Smooth muscle cell (in vitro differentiated cells): Measurements from ENCODE around the gene SLIT3. TPM values are rescaled to one million over a fixed set of nuclear protein-coding genes. Genes with fewer than 3 reads are reported as not detected.

ENCODE experiments used
- DNase-seq: peaks from one replicate; lab custom pipeline; 2025; ENCODE audit not compliant: unreplicated experiment; lab: John Stamatoyannopoulos, UW
- H2AFZ ChIP-seq: fragments of 200-600 bp; sonication (generic); 2 replicates; pipeline ENCODE4 v1.6.0; 2016; ENCODE audit warnings: antibody characterized with exemption, low read depth, mild to moderate bottlenecking
- H3F3A ChIP-seq: fragments of 200-600 bp; sonication (generic); 2 replicates; pipeline ENCODE4 v1.6.0; 2017; ENCODE audit warnings: antibody characterized with exemption, low read depth
- H3K27ac ChIP-seq: fragments of 200-600 bp; sonication (generic); 2 replicates; pipeline ENCODE4 v1.5.1; 2016; ENCODE audit warnings: low read depth, mild to moderate bottlenecking
- H3K27me3 ChIP-seq: fragments of 200-600 bp; sonication (generic); 2 replicates; pipeline ENCODE4 v1.6.1; 2016; ENCODE audit warnings: low read depth, mild to moderate bottlenecking
- H3K36me3 ChIP-seq: fragments of 200-600 bp; sonication (generic); 2 replicates; pipeline ENCODE4 v1.5.1; 2016; ENCODE audit warnings: low read depth
- H3K4me1 ChIP-seq: fragments of 200-600 bp; sonication (generic); 2 replicates; pipeline ENCODE4 v1.5.1; 2016; ENCODE audit warnings: low read depth
- H3K4me2 ChIP-seq: fragments of 200-600 bp; sonication (generic); 2 replicates; pipeline ENCODE4 v1.6.0; 2016; ENCODE audit warnings: mild to moderate bottlenecking
- H3K4me3 ChIP-seq: fragments of 200-600 bp; sonication (generic); 2 replicates; pipeline ENCODE4 v1.5.1; 2016; ENCODE audit warnings: mild to moderate bottlenecking
- H3K79me2 ChIP-seq: fragments of 200-600 bp; sonication (generic); 2 replicates; pipeline ENCODE4 v1.6.0; 2016; ENCODE audit warnings: low read depth, mild to moderate bottlenecking
- H3K9ac ChIP-seq: fragments of 200-600 bp; sonication (generic); 2 replicates; pipeline ENCODE4 v1.6.0; 2016; ENCODE audit warnings: low read depth
- H3K9me3 ChIP-seq: fragments of 200-600 bp; sonication (generic); replicated peaks from 2 replicates; pipeline ENCODE4 v1.5.1; 2016; ENCODE audit warnings: low read depth
- H4K20me1 ChIP-seq: fragments of 200-600 bp; sonication (generic); 2 replicates; pipeline ENCODE4 v1.6.0; 2016; ENCODE audit warnings: low read depth
- WGBS: methylation state at CpG from one replicate; pipeline ENCODE4 v1.1.7; 2016; ENCODE audit warnings: low lambda C conversion rate; 5-methylcytosine and 5-hydroxymethylcytosine counted together
- polyA plus RNA-seq: library from polyadenylated mRNA; unstranded; fragments of >200 nt; fragmentation: Nextera tagmentation; extraction: Ambion mirVana; gene quantifications from 2 replicates; pipeline ENCODE4 v1.2.1, GENCODE V29; 2016
- total RNA-seq: library from RNA; depleted of rRNA; stranded (reverse); fragments of >200 nt; gene quantifications from 2 replicates; pipeline ENCODE4 v1.2.3, GENCODE V29; 2014
- TF ChIP-seq, protein P1 (sequence below): fragments of 200-600 bp; sonication (generic); IDR thresholded peaks from 2 replicates; pipeline ENCODE4 v1.5.1; 2017; ENCODE audit warnings: borderline replicate concordance, mild to moderate bottlenecking, antibody characterized with exemption; ENCODE audit not compliant: insufficient read depth, poor library complexity, severe bottlenecking

The SLIT3 gene
- total and polyA plus RNA-seq, 2 experiments from 2014 or later: 25.4 to 29.5 TPM

DNA sequence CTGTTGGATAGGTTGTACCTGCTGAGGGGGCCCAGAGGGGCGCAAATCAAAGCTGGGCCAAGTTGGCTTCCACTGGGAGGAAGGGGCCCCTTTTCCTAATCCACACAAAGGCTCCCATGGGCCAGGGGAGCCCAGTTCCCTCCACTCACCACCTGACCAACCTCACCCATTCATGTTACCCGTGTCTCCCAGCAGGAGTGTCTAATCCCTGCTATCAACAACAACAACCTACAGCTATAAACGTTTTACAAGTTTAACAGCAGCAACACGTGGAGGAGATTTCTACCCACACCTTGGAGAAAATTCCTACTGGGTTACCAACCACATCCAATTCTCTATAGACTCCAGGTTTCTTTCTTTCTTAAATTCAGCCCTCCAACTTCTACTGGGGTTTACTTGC, 216.2 kb downstream of the SLIT3 start:
- WGBS: 61% methylated on average over 4 of the region's 4 CpGs
- Histone ChIP-seq H3K27ac (no peak overlapping the region), H3K4me1 (peaks cover 34% of the 10 kb centered on the region), H2AFZ (no peak overlapping the region), H3K9ac (no peak overlapping the region), H3K27me3 (no peaks in the 10 kb centered on the region), H3K4me3 (no peak overlapping the region), H3K36me3 (no peaks in the 10 kb centered on the region), H3F3A (no peaks in the 10 kb centered on the region), H3K4me2 (no peak overlapping the region), H3K79me2 (no peaks in the 10 kb centered on the region), H3K9me3 (no peaks in the 10 kb centered on the region), H4K20me1 (peaks cover 13% of the 10 kb centered on the region)
- TF ChIP-seq, protein P1, sequence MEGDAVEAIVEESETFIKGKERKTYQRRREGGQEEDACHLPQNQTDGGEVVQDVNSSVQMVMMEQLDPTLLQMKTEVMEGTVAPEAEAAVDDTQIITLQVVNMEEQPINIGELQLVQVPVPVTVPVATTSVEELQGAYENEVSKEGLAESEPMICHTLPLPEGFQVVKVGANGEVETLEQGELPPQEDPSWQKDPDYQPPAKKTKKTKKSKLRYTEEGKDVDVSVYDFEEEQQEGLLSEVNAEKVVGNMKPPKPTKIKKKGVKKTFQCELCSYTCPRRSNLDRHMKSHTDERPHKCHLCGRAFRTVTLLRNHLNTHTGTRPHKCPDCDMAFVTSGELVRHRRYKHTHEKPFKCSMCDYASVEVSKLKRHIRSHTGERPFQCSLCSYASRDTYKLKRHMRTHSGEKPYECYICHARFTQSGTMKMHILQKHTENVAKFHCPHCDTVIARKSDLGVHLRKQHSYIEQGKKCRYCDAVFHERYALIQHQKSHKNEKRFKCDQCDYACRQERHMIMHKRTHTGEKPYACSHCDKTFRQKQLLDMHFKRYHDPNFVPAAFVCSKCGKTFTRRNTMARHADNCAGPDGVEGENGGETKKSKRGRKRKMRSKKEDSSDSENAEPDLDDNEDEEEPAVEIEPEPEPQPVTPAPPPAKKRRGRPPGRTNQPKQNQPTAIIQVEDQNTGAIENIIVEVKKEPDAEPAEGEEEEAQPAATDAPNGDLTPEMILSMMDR: no peak
- DNase-seq: no peak

DNA sequence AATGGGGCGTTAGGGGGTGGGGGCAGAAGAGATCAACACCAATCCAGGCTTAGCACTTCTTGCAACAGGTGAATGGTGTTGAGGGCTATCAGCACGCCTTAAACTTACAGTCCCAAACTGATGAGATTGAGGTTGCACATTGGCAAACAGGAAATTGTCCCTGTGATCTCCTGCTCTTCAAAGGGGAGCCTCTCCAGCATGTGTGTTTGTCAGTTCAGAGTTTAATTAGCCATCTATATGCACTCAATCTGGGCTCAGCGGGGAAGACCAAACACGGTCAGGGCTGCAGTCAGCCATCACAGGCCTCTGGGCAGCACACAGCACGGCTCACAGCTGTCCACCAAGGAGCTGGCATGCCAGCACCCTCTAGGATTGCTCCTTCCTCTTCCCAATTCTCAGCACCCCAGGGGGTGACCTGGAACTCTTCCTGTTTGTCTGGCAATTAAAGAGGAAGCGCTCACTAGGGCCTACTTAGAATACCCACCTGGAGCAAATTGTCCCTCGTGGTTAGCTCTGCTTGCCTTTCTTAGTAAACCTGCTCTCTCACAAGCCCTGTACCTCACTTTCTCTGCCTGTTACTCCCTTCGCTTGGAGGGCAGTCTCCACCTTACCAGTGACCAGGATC, 217.4 kb downstream of the SLIT3 start:
- no peak overlapping the region for H3K4me2 ChIP-seq
- WGBS: 88% methylated on average over 8 of the region's 8 CpGs
- no peaks in the 10 kb centered on the region for H3F3A ChIP-seq
- no peak overlapping the region for H3K4me3 ChIP-seq
- peaks cover 13% of the 10 kb centered on the region for H4K20me1 ChIP-seq
- H3K27me3 ChIP-seq: no peaks in the 10 kb centered on the region
- no peak for DNase-seq
- H3K27ac ChIP-seq: no peak overlapping the region
- no peak overlapping the region for H2AFZ ChIP-seq
- H3K9me3 ChIP-seq: no peaks in the 10 kb centered on the region
- peaks cover 33% of the 10 kb centered on the region for H3K4me1 ChIP-seq
- TF ChIP-seq, protein P1: no peak
- no peaks in the 10 kb centered on the region for H3K36me3 ChIP-seq
- no peaks in the 10 kb centered on the region for H3K79me2 ChIP-seq
- H3K9ac ChIP-seq: no peak overlapping the region

DNA sequence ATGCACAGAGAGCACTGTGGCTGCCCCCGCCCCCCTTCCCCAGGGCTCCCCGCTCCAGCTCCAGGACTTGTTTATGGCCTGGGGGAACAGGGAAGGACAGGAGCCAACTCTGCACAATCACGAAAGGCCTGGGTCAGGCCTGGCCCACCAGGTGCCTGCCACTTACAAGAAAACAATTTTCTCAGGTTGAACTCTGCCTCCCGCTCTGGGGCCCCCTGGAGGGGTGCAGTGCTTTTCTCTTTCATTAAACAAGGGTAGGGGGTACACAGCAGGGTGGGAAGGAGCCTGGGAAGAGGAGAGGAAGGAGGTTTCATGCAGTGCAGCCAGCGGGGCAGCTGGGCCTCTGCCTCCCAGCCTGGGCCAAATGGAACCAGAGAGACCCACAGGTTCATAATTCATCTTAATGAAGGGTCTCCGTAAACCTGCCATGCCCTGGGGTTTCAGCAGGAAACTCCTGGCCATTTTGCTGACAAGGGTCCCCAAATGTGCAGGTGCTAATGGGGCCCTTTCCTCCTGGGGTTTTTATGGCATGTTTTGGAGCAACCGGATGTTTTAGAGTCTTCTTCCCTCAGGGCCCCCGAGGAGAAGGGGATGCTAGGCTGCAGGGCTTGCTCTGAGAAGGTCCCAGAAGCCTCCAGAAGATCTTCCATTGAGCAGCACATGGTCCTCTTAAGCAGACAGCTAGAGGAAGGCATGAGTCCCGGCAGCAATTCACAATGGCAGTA, 219.8 kb downstream of the SLIT3 start:
- H3K9ac ChIP-seq: no peak overlapping the region
- H3K9me3 ChIP-seq: no peaks in the 10 kb centered on the region
- H3K27ac ChIP-seq: no peak overlapping the region
- H3K4me3 ChIP-seq: no peak overlapping the region
- no peak for DNase-seq
- TF ChIP-seq, protein P1: no peak
- 90% methylated on average over 9 of the region's 9 CpGs for WGBS
- H2AFZ ChIP-seq: no peak overlapping the region
- H3K27me3 ChIP-seq: no peaks in the 10 kb centered on the region
- H3F3A ChIP-seq: no peaks in the 10 kb centered on the region
- no peaks in the 10 kb centered on the region for H3K79me2 ChIP-seq
- peaks cover 14% of the 10 kb centered on the region for H3K4me1 ChIP-seq
- peaks cover 11% of the 10 kb centered on the region for H4K20me1 ChIP-seq
- H3K36me3 ChIP-seq: no peaks in the 10 kb centered on the region
- no peak overlapping the region for H3K4me2 ChIP-seq

DNA sequence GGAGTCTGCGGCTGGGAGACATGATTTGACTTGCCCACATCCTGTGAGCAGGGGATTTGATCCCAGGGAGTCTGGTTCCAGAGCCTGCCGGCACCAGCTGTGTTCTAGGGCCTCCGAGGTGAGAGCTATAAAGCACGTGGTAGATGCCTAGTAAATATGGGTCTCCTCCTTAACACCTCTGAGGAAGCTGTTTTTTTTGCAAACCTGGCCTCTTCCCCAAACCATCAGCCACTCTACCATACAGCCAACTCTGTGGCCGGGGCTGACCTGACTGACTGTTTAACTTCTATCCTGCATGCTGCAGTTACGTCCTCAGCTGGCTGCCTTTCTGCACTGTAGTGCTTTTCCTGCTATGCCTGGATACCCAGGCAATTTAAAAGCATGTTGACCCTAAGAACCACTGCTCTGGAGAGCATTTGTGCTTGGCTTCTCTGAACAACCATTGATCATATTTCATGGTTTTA, 220.5 kb downstream of the SLIT3 start:
- Histone ChIP-seq H3K79me2 (no peaks in the 10 kb centered on the region), H4K20me1 (peaks cover 7% of the 10 kb centered on the region), H3F3A (no peaks in the 10 kb centered on the region), H3K9ac (no peak overlapping the region), H3K27ac (no peak overlapping the region), H3K4me3 (no peak overlapping the region), H3K9me3 (no peaks in the 10 kb centered on the region), H2AFZ (no peak overlapping the region), H3K4me2 (no peak overlapping the region), H3K36me3 (no peaks in the 10 kb centered on the region), H3K4me1 (peaks cover 13% of the 10 kb centered on the region), H3K27me3 (no peaks in the 10 kb centered on the region)
- no peak for DNase-seq
- 66% methylated on average over 6 of the region's 6 CpGs for WGBS
- TF ChIP-seq, protein P1: no peak
